Left lung (tissue), 10 donors: ENCODE data around the gene PTPRZ1. TPM values are rescaled to one million over a fixed set of nuclear protein-coding genes. Genes with fewer than 3 reads are reported as not detected.

Source experiments
- ATAC-seq: fragments of 200-7000 bp; cut with Tn5 transposase; one replicate; pipeline ENCODE4 v1.9.1; 2020; ENCODE audit warnings: moderate library complexity
- DNase-seq, 4 donors: peaks; one replicate each; pipeline ENCODE4 v3.0.0-alpha.2; 2013 to 2020
- H3K27ac ChIP-seq, 2 donors: fragments of 200-600 bp; sonication (generic) in 1 of 2; one replicate each; pipeline versions ENCODE4 v1.5.0 to v1.8.0; 2020 to 2021
- H3K27me3 ChIP-seq, 2 donors: fragments of 200-600 bp; sonication (generic) in 1 of 2; one replicate each; pipeline versions ENCODE4 v1.5.0 to v1.8.0; 2020 to 2021
- H3K36me3 ChIP-seq, 2 donors: fragments of 200-600 bp; sonication (generic) in 1 of 2; one replicate each; pipeline versions ENCODE4 v1.5.0 to v1.8.0; 2020 to 2021
- H3K4me1 ChIP-seq, 2 donors: fragments of 200-600 bp; one replicate each; pipeline ENCODE4 v1.8.0; 2021
- H3K4me3 ChIP-seq, 2 donors: fragments of 200-600 bp; sonication (generic) in 1 of 2; one replicate each; pipeline versions ENCODE4 v1.5.0 to v1.8.0; 2020 to 2021; ENCODE audit warnings: mild to moderate bottlenecking in 1 of 2
- H3K9me3 ChIP-seq, 2 donors: fragments of 200-600 bp; sonication (generic) in 1 of 2; one replicate each; pipeline versions ENCODE4 v1.5.0 to v1.8.0; 2020 to 2021
- intact Hi-C, 2 donors: fragments of 100-400 bp; cut with DNase I; formaldehyde crosslinking; loops; one replicate each; pipeline versions ENCODE4 v1.11.2 to v1.14.2; 2022
- polyA plus RNA-seq, 6 donors: library from polyadenylated mRNA; unstranded; fragments of 120-200 nt; gene quantifications; one replicate each; pipeline ENCODE4 v1.2.1, GENCODE V29; 2013; ENCODE audit not compliant: insufficient read length in 6 of 6
- total RNA-seq, 2 donors: library from RNA; stranded (reverse); fragmentation: NEBNext Ultra II Directional; extraction: Animal tissue kit (Norgen Biotek cat#: 25700); gene quantifications; one replicate each; pipeline ENCODE4 v1.2.1, GENCODE V29; 2021
- TF ChIP-seq, protein P1 (sequence below), 2 donors: fragments of 200-600 bp; sonication (generic) in 1 of 2; IDR thresholded peaks; one replicate each; pipeline versions ENCODE4 v1.5.0 to v1.8.0; 2021; ENCODE audit warnings: antibody characterized with exemption in 2 of 2
- donor health status: DM: no; HTN: yes; CAD: no.
- donor health status: DM: no; HTN: no; CAD: no.

Gene PTPRZ1
- total and polyA plus RNA-seq, 8 donors = 0.55 to 96.9 (median 68.8) TPM

DNA sequence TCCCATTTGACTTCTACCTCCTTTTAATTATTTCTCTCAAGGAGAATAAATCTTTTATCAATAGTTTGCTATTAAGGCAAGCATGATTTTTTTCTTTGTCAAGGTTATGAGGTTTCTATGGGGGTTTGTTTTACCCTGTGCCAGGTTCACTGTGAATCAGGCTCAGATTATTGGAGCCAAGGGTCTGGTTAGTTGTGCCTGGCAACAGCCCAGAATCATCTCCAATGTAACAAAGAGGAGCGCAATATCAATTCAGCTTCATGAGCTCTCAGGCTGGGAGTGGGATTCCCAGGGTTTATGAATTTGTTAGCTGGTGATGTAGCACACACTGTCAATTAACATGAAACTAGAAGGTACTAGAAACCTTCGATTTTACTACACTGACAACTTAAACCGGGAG lies 197.9 kb downstream of the PTPRZ1 start:
- H3K36me3 ChIP-seq = peaks cover 0 to 20% of the 10 kb centered on the region in 2 donors
- H3K9me3 ChIP-seq = no peaks in the 10 kb centered on the region
- TF ChIP-seq, protein P1, sequence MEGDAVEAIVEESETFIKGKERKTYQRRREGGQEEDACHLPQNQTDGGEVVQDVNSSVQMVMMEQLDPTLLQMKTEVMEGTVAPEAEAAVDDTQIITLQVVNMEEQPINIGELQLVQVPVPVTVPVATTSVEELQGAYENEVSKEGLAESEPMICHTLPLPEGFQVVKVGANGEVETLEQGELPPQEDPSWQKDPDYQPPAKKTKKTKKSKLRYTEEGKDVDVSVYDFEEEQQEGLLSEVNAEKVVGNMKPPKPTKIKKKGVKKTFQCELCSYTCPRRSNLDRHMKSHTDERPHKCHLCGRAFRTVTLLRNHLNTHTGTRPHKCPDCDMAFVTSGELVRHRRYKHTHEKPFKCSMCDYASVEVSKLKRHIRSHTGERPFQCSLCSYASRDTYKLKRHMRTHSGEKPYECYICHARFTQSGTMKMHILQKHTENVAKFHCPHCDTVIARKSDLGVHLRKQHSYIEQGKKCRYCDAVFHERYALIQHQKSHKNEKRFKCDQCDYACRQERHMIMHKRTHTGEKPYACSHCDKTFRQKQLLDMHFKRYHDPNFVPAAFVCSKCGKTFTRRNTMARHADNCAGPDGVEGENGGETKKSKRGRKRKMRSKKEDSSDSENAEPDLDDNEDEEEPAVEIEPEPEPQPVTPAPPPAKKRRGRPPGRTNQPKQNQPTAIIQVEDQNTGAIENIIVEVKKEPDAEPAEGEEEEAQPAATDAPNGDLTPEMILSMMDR (IDR thresholded peaks at IDR 0.05) = no peak
- H3K4me1 ChIP-seq = no peaks in the 10 kb centered on the region
- no peak for ATAC-seq
- intact Hi-C loops = no loop called here
- H3K27ac ChIP-seq = no peak overlapping the region
- H3K27me3 ChIP-seq = no peaks in the 10 kb centered on the region
- H3K4me3 ChIP-seq = no peak overlapping the region
- no peak for DNase-seq

DNA sequence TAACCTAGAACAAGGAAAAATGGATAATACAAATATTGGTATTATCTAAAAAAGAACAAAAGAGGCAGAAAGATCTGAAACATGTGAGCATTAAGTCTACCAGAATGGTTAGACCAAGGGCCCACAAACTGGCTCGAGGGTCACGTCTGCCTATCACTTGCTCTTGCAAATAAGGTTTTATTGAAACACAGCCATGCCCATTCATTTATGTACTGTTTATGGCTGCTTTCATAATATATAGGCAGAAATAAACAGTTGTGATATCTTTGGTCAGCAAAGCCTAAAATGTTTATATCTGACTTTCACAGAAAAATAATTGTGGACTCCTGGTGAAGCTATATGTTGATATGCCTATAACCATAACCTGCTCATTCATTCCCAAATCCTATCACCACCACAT lies 199.3 kb downstream of the PTPRZ1 start:
- DNase-seq (no peak), ATAC-seq (no peak)
- H3K9me3 ChIP-seq = no peaks in the 10 kb centered on the region
- peaks cover 0 to 32% of the 10 kb centered on the region in 2 donors for H3K36me3 ChIP-seq
- TF ChIP-seq, protein P1 (IDR thresholded peaks at IDR 0.05) = no peak
- no peak overlapping the region for H3K27ac ChIP-seq
- H3K4me1 ChIP-seq = no peaks in the 10 kb centered on the region
- H3K4me3 ChIP-seq = no peak overlapping the region
- intact Hi-C loops = no loop called here
- no peaks in the 10 kb centered on the region for H3K27me3 ChIP-seq

GRCh38 chr7:122072924-122073599 lies 200.1 kb downstream of the PTPRZ1 start:
- ATAC-seq = no peak

GRCh38 chr7:122073635-122074034 lies 200.7 kb downstream of the PTPRZ1 start:
- H3K36me3 ChIP-seq = peaks cover 0 to 46% of the 10 kb centered on the region in 2 donors
- ATAC-seq (no peak), DNase-seq (no peak)
- no peaks in the 10 kb centered on the region for H3K9me3 ChIP-seq
- TF ChIP-seq, protein P1 (IDR thresholded peaks at IDR 0.05) = no peak
- H3K4me3 ChIP-seq = no peak overlapping the region
- no peaks in the 10 kb centered on the region for H3K27me3 ChIP-seq
- intact Hi-C loops = no loop called here
- H3K27ac ChIP-seq = no peak overlapping the region
- H3K4me1 ChIP-seq = no peaks in the 10 kb centered on the region

More at GRCh38 chr7:122072924-122073599, 200.1 kb downstream of the PTPRZ1 start:
- Histone ChIP-seq H3K27me3 (no peaks in the 10 kb centered on the region), H3K4me3 (no peak overlapping the region), H3K9me3 (no peaks in the 10 kb centered on the region), H3K4me1 (no peaks in the 10 kb centered on the region), H3K36me3 (peaks cover 0 to 40% of the 10 kb centered on the region in 2 donors), H3K27ac (no peak overlapping the region)
- intact Hi-C loops = no loop called here
- no peak for DNase-seq
- TF ChIP-seq, protein P1 (IDR thresholded peaks at IDR 0.05) = no peak

DNA sequence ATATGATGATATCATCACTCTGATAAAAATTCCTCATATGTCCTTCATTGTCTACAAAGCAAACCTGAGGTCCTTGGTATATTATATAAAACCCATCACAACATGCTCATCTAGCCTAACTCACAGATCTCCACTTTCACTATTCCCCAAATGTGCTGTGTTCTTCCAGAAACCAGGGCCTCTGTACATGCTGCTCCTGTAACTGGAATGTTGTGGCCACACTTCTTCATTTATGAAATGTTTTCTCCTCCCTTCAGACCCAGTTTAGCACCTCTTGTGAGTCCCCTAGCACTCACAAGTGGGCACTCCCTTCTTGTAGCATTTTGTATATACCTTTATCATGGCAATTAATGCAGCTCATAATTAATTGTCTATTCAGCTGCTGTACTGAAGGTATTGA lies 209.2 kb downstream of the PTPRZ1 start:
- intact Hi-C loops = no loop called here
- TF ChIP-seq, protein P1 (IDR thresholded peaks at IDR 0.05) = no peak
- no peak overlapping the region for H3K4me3 ChIP-seq
- H3K4me1 ChIP-seq = no peaks in the 10 kb centered on the region
- H3K9me3 ChIP-seq = no peaks in the 10 kb centered on the region
- ATAC-seq (no peak), DNase-seq (no peak)
- H3K27me3 ChIP-seq = no peaks in the 10 kb centered on the region
- no peak overlapping the region for H3K27ac ChIP-seq
- peaks cover 0 to 41% of the 10 kb centered on the region in 2 donors for H3K36me3 ChIP-seq
